WTC11 (cell line): ENCODE measurements around the gene CCND3. TPM values are rescaled to one million over a fixed set of nuclear protein-coding genes. Genes with fewer than 3 reads are reported as not detected.

Experiments used
- ATAC-seq: fragments of 200-7000 bp; cut with Tn5 transposase; 2 replicates; pipeline ENCODE4 v1.10.0; 2021; ENCODE audit warnings: mild to moderate bottlenecking, moderate library complexity
- CTCF ChIA-PET: fragments of 300-600 bp; sonication (Branson Sonifier 250); formaldehyde crosslinking; loops from one replicate; lab custom pipeline; 2021; ENCODE audit warnings: antibody characterized with exemption; lab: Charles Lee
- POLR2A ChIA-PET: fragments of 350-600 bp; sonication (Branson Sonifier 250); formaldehyde crosslinking; loops from one replicate; lab custom pipeline; 2021; ENCODE audit warnings: antibody characterized with exemption; lab: Charles Lee
- DNase-seq: peaks from one replicate; pipeline ENCODE4 v3.0.0; 2021; ENCODE audit warnings: low spot score
- H3K27ac Mint-ChIP-seq: 2 replicates; pipeline ENCODE4 v1.8.0; 2021; ENCODE audit warnings: mixed read lengths
- H3K27me3 Mint-ChIP-seq: 2 replicates; pipeline ENCODE4 v1.8.0; 2021; ENCODE audit warnings: low read depth, mild to moderate bottlenecking, moderate library complexity, mixed read lengths
- H3K36me3 Mint-ChIP-seq: 2 replicates; pipeline ENCODE4 v1.8.0; 2021; ENCODE audit warnings: mixed read lengths
- H3K4me1 Mint-ChIP-seq: 2 replicates; pipeline ENCODE4 v1.8.0; 2022; ENCODE audit warnings: mixed read lengths
- H3K4me3 Mint-ChIP-seq: 2 replicates; pipeline ENCODE4 v1.8.0; 2021; ENCODE audit warnings: mild to moderate bottlenecking, moderate library complexity, mixed read lengths
- H3K9me3 Mint-ChIP-seq: 2 replicates; pipeline ENCODE4 v1.8.0; 2021; ENCODE audit warnings: mixed read lengths
- E2F1 ChIP-seq: sonication (generic); formaldehyde crosslinking; IDR thresholded peaks from 2 replicates; pipeline ENCODE4 v1.8.0; 2022; ENCODE audit warnings: mild to moderate bottlenecking, missing genetic modification reagents
- FOXJ3 ChIP-seq: sonication (generic); formaldehyde crosslinking; IDR thresholded peaks from 2 replicates; pipeline ENCODE4 v1.9.0; 2021; ENCODE audit warnings: missing genetic modification reagents, mild to moderate bottlenecking, borderline replicate concordance
- JAZF1 ChIP-seq: fragments of 250-450 bp; sonication (Bioruptor Pico); IDR thresholded peaks from 2 replicates; pipeline ENCODE4 v1.9.0; 2021; ENCODE audit warnings: moderate library complexity, mild to moderate bottlenecking, inconsistent platforms
- PRDM15 ChIP-seq: sonication (generic); formaldehyde crosslinking; IDR thresholded peaks from 2 replicates; pipeline ENCODE4 v1.8.0; 2022; ENCODE audit warnings: missing genetic modification reagents
- RELA ChIP-seq: sonication (generic); formaldehyde crosslinking; IDR thresholded peaks from 2 replicates; pipeline ENCODE4 v1.8.1; 2022; ENCODE audit warnings: missing genetic modification reagents, mild to moderate bottlenecking, borderline replicate concordance
- SMAD3 ChIP-seq: sonication (generic); formaldehyde crosslinking; IDR thresholded peaks from 2 replicates; pipeline ENCODE4 v1.8.0; 2022; ENCODE audit warnings: missing genetic modification reagents, mild to moderate bottlenecking, borderline replicate concordance
- ZBTB21 ChIP-seq: sonication (generic); formaldehyde crosslinking; IDR thresholded peaks from 2 replicates; pipeline ENCODE4 v1.8.1; 2023; ENCODE audit warnings: mild to moderate bottlenecking, missing genetic modification reagents, borderline replicate concordance
- ZNF425 ChIP-seq: fragments of 250-450 bp; sonication (Bioruptor Pico); conservative IDR thresholded peaks from 2 replicates; pipeline ENCODE4 v1.9.0; 2021; ENCODE audit warnings: mild to moderate bottlenecking
- ZNF671 ChIP-seq: fragments of 250-450 bp; sonication (Bioruptor Pico); IDR thresholded peaks from 2 replicates; pipeline ENCODE4 v1.8.0; 2021; ENCODE audit warnings: mild to moderate bottlenecking
- ZSCAN18 ChIP-seq: fragments of 250-450 bp; sonication (Bioruptor Pico); IDR thresholded peaks from 2 replicates; pipeline ENCODE4 v2.1.2; 2022; ENCODE audit warnings: mild to moderate bottlenecking, moderate library complexity
- total RNA-seq: library from RNA; stranded (reverse); gene quantifications from 3 replicates; pipeline ENCODE4 v1.2.3, GENCODE V29; 2021
- TF ChIP-seq, protein P1 (sequence below): fragments of 250-450 bp; sonication (Bioruptor Pico); IDR thresholded peaks from 2 replicates; pipeline ENCODE4 v1.9.0; 2021; ENCODE audit warnings: mild to moderate bottlenecking, borderline replicate concordance
- TF ChIP-seq, protein P2 (sequence below): sonication (generic); formaldehyde crosslinking; IDR thresholded peaks from 2 replicates; pipeline ENCODE4 v1.8.1; 2022; ENCODE audit warnings: low read depth, mild to moderate bottlenecking, moderate library complexity, missing genetic modification reagents, borderline replicate concordance
- TF ChIP-seq, protein P3 (sequence below): sonication (generic); formaldehyde crosslinking; IDR thresholded peaks from 2 replicates; pipeline ENCODE4 v1.8.1; 2023; ENCODE audit warnings: mild to moderate bottlenecking, missing genetic modification reagents

CCND3 gene
- total RNA-seq, 1 experiment from 2014 or later, result 33.6 TPM

GRCh38 chr6:41885930-41886329 is 55.7 kb downstream of the CCND3 start (continued):
- TF ChIP-seq PRDM15 (CRISPR knock-in tag) (no peak), ZSCAN18 (CRISPR knock-in tag) (no peak), FOXJ3 (CRISPR knock-in tag) (no peak), ZNF671 (no peak)

- H3K27me3 Mint-ChIP-seq, result no peaks in the 10 kb centered on the region
- ChIA-PET CTCF (no interaction called here), POLR2A (no interaction called here)
- DNase-seq (no peak), ATAC-seq (no peak)
- H3K9me3 Mint-ChIP-seq, result no peaks in the 10 kb centered on the region
- peak overlapping the region; percentile 25; the same call in 1 of the 2 replicates for H3K27ac Mint-ChIP-seq
- H3K4me3 Mint-ChIP-seq, result no peak overlapping the region
- TF ChIP-seq, protein P1, sequence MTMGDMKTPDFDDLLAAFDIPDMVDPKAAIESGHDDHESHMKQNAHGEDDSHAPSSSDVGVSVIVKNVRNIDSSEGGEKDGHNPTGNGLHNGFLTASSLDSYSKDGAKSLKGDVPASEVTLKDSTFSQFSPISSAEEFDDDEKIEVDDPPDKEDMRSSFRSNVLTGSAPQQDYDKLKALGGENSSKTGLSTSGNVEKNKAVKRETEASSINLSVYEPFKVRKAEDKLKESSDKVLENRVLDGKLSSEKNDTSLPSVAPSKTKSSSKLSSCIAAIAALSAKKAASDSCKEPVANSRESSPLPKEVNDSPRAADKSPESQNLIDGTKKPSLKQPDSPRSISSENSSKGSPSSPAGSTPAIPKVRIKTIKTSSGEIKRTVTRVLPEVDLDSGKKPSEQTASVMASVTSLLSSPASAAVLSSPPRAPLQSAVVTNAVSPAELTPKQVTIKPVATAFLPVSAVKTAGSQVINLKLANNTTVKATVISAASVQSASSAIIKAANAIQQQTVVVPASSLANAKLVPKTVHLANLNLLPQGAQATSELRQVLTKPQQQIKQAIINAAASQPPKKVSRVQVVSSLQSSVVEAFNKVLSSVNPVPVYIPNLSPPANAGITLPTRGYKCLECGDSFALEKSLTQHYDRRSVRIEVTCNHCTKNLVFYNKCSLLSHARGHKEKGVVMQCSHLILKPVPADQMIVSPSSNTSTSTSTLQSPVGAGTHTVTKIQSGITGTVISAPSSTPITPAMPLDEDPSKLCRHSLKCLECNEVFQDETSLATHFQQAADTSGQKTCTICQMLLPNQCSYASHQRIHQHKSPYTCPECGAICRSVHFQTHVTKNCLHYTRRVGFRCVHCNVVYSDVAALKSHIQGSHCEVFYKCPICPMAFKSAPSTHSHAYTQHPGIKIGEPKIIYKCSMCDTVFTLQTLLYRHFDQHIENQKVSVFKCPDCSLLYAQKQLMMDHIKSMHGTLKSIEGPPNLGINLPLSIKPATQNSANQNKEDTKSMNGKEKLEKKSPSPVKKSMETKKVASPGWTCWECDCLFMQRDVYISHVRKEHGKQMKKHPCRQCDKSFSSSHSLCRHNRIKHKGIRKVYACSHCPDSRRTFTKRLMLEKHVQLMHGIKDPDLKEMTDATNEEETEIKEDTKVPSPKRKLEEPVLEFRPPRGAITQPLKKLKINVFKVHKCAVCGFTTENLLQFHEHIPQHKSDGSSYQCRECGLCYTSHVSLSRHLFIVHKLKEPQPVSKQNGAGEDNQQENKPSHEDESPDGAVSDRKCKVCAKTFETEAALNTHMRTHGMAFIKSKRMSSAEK (CRISPR knock-in tag), result no peak
- no peak for TF ChIP-seq ZBTB21
- TF ChIP-seq, protein P2, sequence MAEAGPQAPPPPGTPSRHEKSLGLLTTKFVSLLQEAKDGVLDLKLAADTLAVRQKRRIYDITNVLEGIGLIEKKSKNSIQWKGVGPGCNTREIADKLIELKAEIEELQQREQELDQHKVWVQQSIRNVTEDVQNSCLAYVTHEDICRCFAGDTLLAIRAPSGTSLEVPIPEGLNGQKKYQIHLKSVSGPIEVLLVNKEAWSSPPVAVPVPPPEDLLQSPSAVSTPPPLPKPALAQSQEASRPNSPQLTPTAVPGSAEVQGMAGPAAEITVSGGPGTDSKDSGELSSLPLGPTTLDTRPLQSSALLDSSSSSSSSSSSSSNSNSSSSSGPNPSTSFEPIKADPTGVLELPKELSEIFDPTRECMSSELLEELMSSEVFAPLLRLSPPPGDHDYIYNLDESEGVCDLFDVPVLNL (CRISPR knock-in tag), result no peak
- TF ChIP-seq, protein P3, sequence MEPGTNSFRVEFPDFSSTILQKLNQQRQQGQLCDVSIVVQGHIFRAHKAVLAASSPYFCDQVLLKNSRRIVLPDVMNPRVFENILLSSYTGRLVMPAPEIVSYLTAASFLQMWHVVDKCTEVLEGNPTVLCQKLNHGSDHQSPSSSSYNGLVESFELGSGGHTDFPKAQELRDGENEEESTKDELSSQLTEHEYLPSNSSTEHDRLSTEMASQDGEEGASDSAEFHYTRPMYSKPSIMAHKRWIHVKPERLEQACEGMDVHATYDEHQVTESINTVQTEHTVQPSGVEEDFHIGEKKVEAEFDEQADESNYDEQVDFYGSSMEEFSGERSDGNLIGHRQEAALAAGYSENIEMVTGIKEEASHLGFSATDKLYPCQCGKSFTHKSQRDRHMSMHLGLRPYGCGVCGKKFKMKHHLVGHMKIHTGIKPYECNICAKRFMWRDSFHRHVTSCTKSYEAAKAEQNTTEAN (CRISPR knock-in tag), result no peak
- no peak for TF ChIP-seq ZNF425 (CRISPR knock-in tag)
- TF ChIP-seq JAZF1 (CRISPR knock-in tag), result no peak
- no peak for TF ChIP-seq E2F1 (CRISPR knock-in tag)
- no peak for TF ChIP-seq SMAD3 (CRISPR knock-in tag)
- TF ChIP-seq RELA (CRISPR knock-in tag), result no peak
- H3K4me1 Mint-ChIP-seq, result peaks cover 14% of the 10 kb centered on the region
- H3K36me3 Mint-ChIP-seq, result no peaks in the 10 kb centered on the region
These were observed 56.7 kb downstream of the CCND3 start for GRCh38 chr6:41884957-41885356.
